ENCODE data around the gene DNAJC3.

DNA sequence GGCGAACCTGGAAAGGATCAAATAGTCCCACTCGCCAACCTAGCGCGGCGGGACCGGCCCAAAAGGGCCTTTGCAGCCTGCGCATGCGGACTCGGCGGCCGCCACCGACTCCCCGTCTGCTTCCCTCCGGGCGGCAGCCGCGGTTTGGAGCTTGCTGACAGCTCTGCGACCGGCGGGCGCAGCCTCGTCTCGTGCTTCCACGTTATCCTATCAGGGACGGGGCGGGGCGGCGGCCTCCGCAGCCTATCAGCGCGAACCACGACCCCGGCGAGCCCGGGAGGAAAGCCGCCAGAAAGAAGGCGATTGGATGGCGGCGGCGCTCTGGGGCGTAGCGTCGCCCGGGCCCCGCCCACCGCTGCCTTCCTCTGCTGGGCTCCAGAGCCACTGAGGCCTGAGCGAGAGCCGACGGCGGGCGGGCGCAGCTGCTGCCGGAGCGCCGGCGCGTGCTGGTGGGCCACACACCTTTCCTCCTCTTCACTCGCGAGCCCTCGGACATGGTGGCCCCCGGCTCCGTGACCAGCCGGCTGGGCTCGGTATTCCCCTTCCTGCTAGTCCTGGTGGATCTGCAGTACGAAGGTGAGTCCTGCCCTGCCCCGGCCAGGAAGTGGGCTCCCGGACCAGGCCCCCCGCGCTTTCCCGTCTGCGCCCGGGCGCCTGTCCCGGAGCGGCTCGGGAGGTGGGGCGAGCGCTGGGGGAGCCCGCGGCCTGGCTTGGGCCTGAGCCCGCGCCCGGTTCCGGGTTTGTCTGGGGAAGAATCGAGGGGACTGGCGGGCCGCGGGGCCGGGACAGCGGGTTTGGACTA lies at the start of gene DNAJC3:
- TF ChIP-seq, protein P1, sequence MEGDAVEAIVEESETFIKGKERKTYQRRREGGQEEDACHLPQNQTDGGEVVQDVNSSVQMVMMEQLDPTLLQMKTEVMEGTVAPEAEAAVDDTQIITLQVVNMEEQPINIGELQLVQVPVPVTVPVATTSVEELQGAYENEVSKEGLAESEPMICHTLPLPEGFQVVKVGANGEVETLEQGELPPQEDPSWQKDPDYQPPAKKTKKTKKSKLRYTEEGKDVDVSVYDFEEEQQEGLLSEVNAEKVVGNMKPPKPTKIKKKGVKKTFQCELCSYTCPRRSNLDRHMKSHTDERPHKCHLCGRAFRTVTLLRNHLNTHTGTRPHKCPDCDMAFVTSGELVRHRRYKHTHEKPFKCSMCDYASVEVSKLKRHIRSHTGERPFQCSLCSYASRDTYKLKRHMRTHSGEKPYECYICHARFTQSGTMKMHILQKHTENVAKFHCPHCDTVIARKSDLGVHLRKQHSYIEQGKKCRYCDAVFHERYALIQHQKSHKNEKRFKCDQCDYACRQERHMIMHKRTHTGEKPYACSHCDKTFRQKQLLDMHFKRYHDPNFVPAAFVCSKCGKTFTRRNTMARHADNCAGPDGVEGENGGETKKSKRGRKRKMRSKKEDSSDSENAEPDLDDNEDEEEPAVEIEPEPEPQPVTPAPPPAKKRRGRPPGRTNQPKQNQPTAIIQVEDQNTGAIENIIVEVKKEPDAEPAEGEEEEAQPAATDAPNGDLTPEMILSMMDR (IDR thresholded peaks at IDR 0.05; ENCODE audit: low read depth, low read length, poor library complexity, severe bottlenecking), result no peak
- TF ChIP-seq EZH2phosphoT487 (IDR thresholded peaks at IDR 0.05; ENCODE audit: borderline replicate concordance, low read length), result no peak

Measured in DOHH2 (cell line).